Measurements from ENCODE around the gene TMEM208. TPM values are rescaled to one million over a fixed set of nuclear protein-coding genes. Genes with fewer than 3 reads are reported as not detected.

TMEM208 gene
- 25.4 and 28.7 TPM in 2 replicates for total RNA-seq

GRCh38 chr16:67226804-67227566, at the start of gene TMEM208:
Gene TMEM208, plus strand, starts transcription at chr16:67227130. Its CDS starts 89 bp downstream, at chr16:67227219.

GRCh38 chr16:67183627-67184452, 43.1 kb upstream of the TMEM208 start, which contains the start of gene MATCAP1:
Gene MATCAP1, minus strand, starts transcription at chr16:67183963. Its CDS starts 3,353 bp downstream, at chr16:67180610.

GRCh38 chr16:67190041-67190440, 36.9 kb upstream of the TMEM208 start, which contains the start of gene EXOC3L1:
Gene EXOC3L1, minus strand, starts transcription at chr16:67190136. Its CDS starts 460 bp downstream, at chr16:67189676.

GRCh38 chr16:67191995-67192681, 34.8 kb upstream of the TMEM208 start, which contains the start of gene E2F4:
Gene E2F4, plus strand, starts transcription at chr16:67192155. Its CDS starts 73 bp downstream, at chr16:67192228.

GRCh38 chr16:67199011-67199807, 27.7 kb upstream of the TMEM208 start, which contains the start of gene ELMO3:
Gene ELMO3, plus strand, starts transcription at chr16:67199131. Its CDS starts 196 bp downstream, at chr16:67199327.

DNA sequence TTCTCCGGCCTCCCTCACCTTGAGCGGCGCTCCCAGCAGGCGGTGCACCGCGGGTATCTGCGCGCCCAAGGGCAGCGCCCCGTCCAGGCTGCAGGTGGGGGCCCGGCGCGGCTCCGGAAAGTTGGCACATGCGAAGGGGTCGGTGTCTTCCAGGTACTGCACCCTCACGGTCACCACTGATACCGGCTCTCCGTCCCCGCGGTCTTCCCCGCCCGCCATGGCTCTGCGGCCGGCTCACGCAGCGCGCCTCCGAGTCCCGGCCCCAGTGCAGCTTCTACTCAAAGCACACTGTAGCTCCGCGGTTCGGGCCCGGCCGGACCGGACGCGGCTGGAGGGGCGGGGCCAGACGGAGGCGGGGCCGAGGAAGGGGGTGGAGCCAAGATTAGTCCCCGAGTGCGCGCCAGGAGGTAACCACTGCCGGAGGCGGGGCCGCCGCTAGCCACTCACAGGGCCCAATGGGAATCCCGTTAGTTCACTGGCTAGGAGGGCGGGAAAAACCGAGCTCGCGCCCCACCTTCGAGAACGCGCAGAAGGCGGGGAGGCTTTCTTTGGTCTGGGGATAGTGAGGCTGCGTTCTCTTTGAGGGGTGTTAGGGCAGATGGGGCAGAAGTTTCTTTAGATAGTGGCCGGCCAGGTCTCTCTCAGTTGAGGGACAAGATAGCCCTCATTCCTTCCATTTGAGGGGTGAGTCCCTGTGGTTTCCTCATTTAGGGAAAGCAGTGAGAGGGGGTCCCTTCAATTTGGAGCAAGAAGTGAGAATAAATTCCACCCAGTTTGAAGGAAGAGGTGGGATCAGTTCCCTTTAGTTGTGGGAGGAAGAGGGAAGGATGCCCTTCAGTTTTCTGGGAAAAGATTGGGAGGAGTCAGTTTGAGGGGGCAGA, 20.5 kb downstream of the TMEM208 start, which contains the start of gene FHOD1:
Gene FHOD1 (minus strand): TSS at position 290 of the 881 bp plus-strand sequence. CDS start 71 bp downstream, at position 219.

GRCh38 chr16:67248401-67249177, 21.7 kb downstream of the TMEM208 start, which contains the start of gene SLC9A5:
Gene SLC9A5, plus strand, starts transcription at chr16:67248979. Its CDS starts 36 bp downstream, at chr16:67249015.

Other genes starting within 250 kb of the TMEM208 start
- 0.99 and 1.8 TPM in 2 replicates for gene CES4A, start 238.5 kb upstream of the TMEM208 start, total RNA-seq
- 57.0 and 57.7 TPM in 2 replicates for gene CBFB, start 198.0 kb upstream of the TMEM208 start, total RNA-seq
- 20.0 and 22.0 TPM in 2 replicates for gene PHAF1, start 117.2 kb upstream of the TMEM208 start, total RNA-seq
- 47.2 and 55.1 TPM in 2 replicates for gene B3GNT9, start 76.1 kb upstream of the TMEM208 start, total RNA-seq
- 18.2 and 18.9 TPM in 2 replicates for gene TRADD, start 67.2 kb upstream of the TMEM208 start, total RNA-seq
- 11.9 and 12.8 TPM in 2 replicates for gene FBXL8, start 67.2 kb upstream of the TMEM208 start, total RNA-seq
- gene HSF4, start 62.4 kb upstream of the TMEM208 start, total RNA-seq: 12.1 and 23.0 TPM in 2 replicates
- 42.4 and 43.0 TPM in 2 replicates for gene NOL3, start 56.6 kb upstream of the TMEM208 start, total RNA-seq
- 16.9 and 20.5 TPM in 2 replicates for gene MATCAP1, start 43.2 kb upstream of the TMEM208 start, total RNA-seq
- gene EXOC3L1, start 37.0 kb upstream of the TMEM208 start, total RNA-seq: 0.13 TPM in 1 of 2 replicates, not detected in the other
- 44.6 and 64.7 TPM in 2 replicates for gene E2F4, start 35.0 kb upstream of the TMEM208 start, total RNA-seq
- gene ELMO3, start 28.0 kb upstream of the TMEM208 start, total RNA-seq: 0.26 and 0.76 TPM in 2 replicates
- gene FHOD1, start 20.4 kb downstream of the TMEM208 start, total RNA-seq: 20.7 and 36.2 TPM in 2 replicates
- 3.4 and 4.2 TPM in 2 replicates for gene SLC9A5, start 21.8 kb downstream of the TMEM208 start, total RNA-seq
- gene PLEKHG4, start 52.4 kb downstream of the TMEM208 start, total RNA-seq: 34.1 and 51.4 TPM in 2 replicates
- under 0.01 and 0.03 TPM in 2 replicates for gene KCTD19, start 99.6 kb downstream of the TMEM208 start, total RNA-seq
- 0.17 TPM in 1 of 2 replicates, not detected in the other for gene LRRC36, start 99.7 kb downstream of the TMEM208 start, total RNA-seq
- 1.2 and 1.6 TPM in 2 replicates for gene TPPP3, start 166.4 kb downstream of the TMEM208 start, total RNA-seq
- gene ZDHHC1, start 189.3 kb downstream of the TMEM208 start, total RNA-seq: 8.1 and 10.5 TPM in 2 replicates
- gene HSD11B2, start 204.0 kb downstream of the TMEM208 start, total RNA-seq: 0.20 TPM in 1 of 2 replicates, not detected in the other